GM12878 (cell line): ENCODE measurements around the gene KANSL3. TPM values are rescaled to one million over a fixed set of nuclear protein-coding genes. Genes with fewer than 3 reads are reported as not detected.

Source experiments
- ATAC-seq: fragments of 200-7000 bp; cut with Tn5 transposase; 3 replicates; pipeline ENCODE4 v1.9.1; 2020; ENCODE audit warnings: mild to moderate bottlenecking, moderate library complexity
- BruUV-seq: library from RNA; stranded (reverse); fragments of 400-500 nt; replicated peaks from 2 replicates; lab custom pipeline; 2021; lab: Mats Ljungman, UMichigan
- CTCF ChIA-PET: fragments of 300-600 bp; sonication (Branson Sonifier 250); formaldehyde crosslinking; extraction: SDS; loops from one replicate; lab custom pipeline; 2021; ENCODE audit warnings: inconsistent platforms; lab: Yijun Ruan, JAX
- POLR2A ChIA-PET: fragments of 350-600 bp; formaldehyde crosslinking; extraction: SDS; loops from one replicate; lab custom pipeline; 2021; ENCODE audit warnings: inconsistent platforms; lab: Charles Lee
- RAD21 ChIA-PET: fragments of 300-600 bp; sonication (Branson Sonifier 250); formaldehyde crosslinking; loops from one replicate; lab custom pipeline; 2023; ENCODE audit warnings: antibody characterized with exemption; ENCODE audit not compliant: unreplicated experiment; lab: Charles Lee
- SMC1A ChIA-PET: fragments of 300-600 bp; sonication (Branson Sonifier 250); formaldehyde crosslinking; loops from one replicate; lab custom pipeline; 2023; ENCODE audit not compliant: unreplicated experiment, uncharacterized antibody; lab: Charles Lee
- DNase-seq: peaks from one replicate; pipeline ENCODE4 v3.0.0-alpha.2; 2011; ENCODE audit warnings: low read depth, low spot score
- FAIRE-seq: peaks from 3 replicates; lab custom pipeline; 2011; peaks lifted over from hg19 to GRCh38; lab: Jason Lieb, UNC
- H2AFZ ChIP-seq: 2 replicates; pipeline ENCODE4 v1.6.0; 2011; ENCODE audit warnings: low read depth, low read length, control low read depth; ENCODE audit not compliant: control insufficient read depth
- H3K27ac ChIP-seq: 2 replicates; pipeline ENCODE4 v1.5.1; 2011; ENCODE audit warnings: control low read depth; ENCODE audit not compliant: control insufficient read depth, insufficient read depth
- H3K27me3 ChIP-seq, 2 experiments: replicated peaks in 1 of 2; 2 replicates each; pipeline versions ENCODE4 v1.6.0 to v1.6.1; 2011; ENCODE audit warnings: low read length in 1 of 2; ENCODE audit not compliant: control insufficient read depth in 2 of 2, insufficient read depth in 2 of 2
- H3K36me3 ChIP-seq, 2 experiments: 2 replicates each; pipeline ENCODE4 v1.5.1; 2011; ENCODE audit warnings: low read length in 1 of 2; ENCODE audit not compliant: control insufficient read depth in 2 of 2, insufficient read depth in 2 of 2
- H3K4me1 ChIP-seq: 2 replicates; pipeline ENCODE4 v1.6.1; 2011; ENCODE audit warnings: mild to moderate bottlenecking, low read length, moderate library complexity, mixed read lengths; ENCODE audit not compliant: control insufficient read depth, insufficient read depth
- H3K4me2 ChIP-seq: 2 replicates; pipeline ENCODE4 v1.6.0; 2011; ENCODE audit warnings: control low read depth; ENCODE audit not compliant: control insufficient read depth, insufficient read depth
- H3K4me3 ChIP-seq: fragments of 200-600 bp; sonication (generic); 2 replicates; pipeline ENCODE4 v1.5.1; 2016
- H3K79me2 ChIP-seq: 2 replicates; pipeline ENCODE4 v1.6.0; 2011; ENCODE audit warnings: low read length; ENCODE audit not compliant: control insufficient read depth, insufficient read depth
- H3K9ac ChIP-seq: 2 replicates; pipeline ENCODE4 v1.8.0; 2011; ENCODE audit warnings: low read length, control low read depth, mixed read lengths; ENCODE audit not compliant: control insufficient read depth, insufficient read depth
- H3K9me3 ChIP-seq: replicated peaks from 3 replicates; pipeline ENCODE4 v1.5.1; 2011; ENCODE audit warnings: mild to moderate bottlenecking, low read length; ENCODE audit not compliant: control insufficient read depth, insufficient read depth
- H4K20me1 ChIP-seq: 2 replicates; pipeline ENCODE4 v1.6.0; 2011; ENCODE audit not compliant: control insufficient read depth, insufficient read depth
- BHLHE40 ChIP-seq, 2 experiments: fragments of 450-650 bp in 1 of 2; IDR thresholded peaks; 2 replicates each; pipeline ENCODE4 v1.6.1; 2011 to 2017; ENCODE audit warnings: low read depth in 2 of 2, borderline replicate concordance in 1 of 2, improper control_type of control experiment in 1 of 2, low read length in 1 of 2, mild to moderate bottlenecking in 1 of 2
- CHD2 ChIP-seq: IDR thresholded peaks from 2 replicates; pipeline ENCODE4 v1.6.1; 2011; ENCODE audit warnings: low read depth, low read length, improper control_type of control experiment, borderline replicate concordance
- HDGF ChIP-seq: fragments of 450-650 bp; IDR thresholded peaks from 2 replicates; pipeline ENCODE4 v1.6.1; 2016; ENCODE audit warnings: antibody characterized with exemption
- KDM1A ChIP-seq: fragments of 200-600 bp; sonication (generic); IDR thresholded peaks from 2 replicates; pipeline ENCODE4 v1.6.1; 2016; ENCODE audit warnings: borderline replicate concordance
- MTA2 ChIP-seq: fragments of 450-650 bp; IDR thresholded peaks from 2 replicates; pipeline ENCODE4 v1.6.1; 2016; ENCODE audit warnings: low read depth, mild to moderate bottlenecking, moderate library complexity
- NFIC ChIP-seq: IDR thresholded peaks from 2 replicates; pipeline ENCODE4 v1.6.1; 2012; ENCODE audit warnings: low read depth, mild to moderate bottlenecking, inconsistent platforms, low read length, moderate library complexity
- NR2C2 ChIP-seq: IDR thresholded peaks from 2 replicates; pipeline ENCODE4 v1.6.1; 2011; ENCODE audit warnings: borderline replicate concordance, low read depth; ENCODE audit not compliant: control insufficient read depth, insufficient read length
- NRF1 ChIP-seq: conservative IDR thresholded peaks from 2 replicates; pipeline ENCODE4 v1.6.1; 2011; ENCODE audit warnings: mild to moderate bottlenecking, low read depth, low read length, improper control_type of control experiment
- PAX8 ChIP-seq: fragments of 450-650 bp; IDR thresholded peaks from 2 replicates; pipeline ENCODE4 v1.6.1; 2017; ENCODE audit warnings: mild to moderate bottlenecking, moderate library complexity
- SMC3 ChIP-seq: IDR thresholded peaks from 2 replicates; pipeline ENCODE4 v1.6.1; 2011; ENCODE audit warnings: low read length, improper control_type of control experiment, borderline replicate concordance
- WGBS: methylation state at CpG from one replicate; pipeline ENCODE4 v1.1.6; 2016; ENCODE audit warnings: low lambda C conversion rate; ENCODE audit not compliant: insufficient replicate concordance, insufficient coverage; ENCODE audit errors: missing lambda C conversion rate; 5-methylcytosine and 5-hydroxymethylcytosine counted together
- in situ Hi-C: fragments of 300-500 bp; cut with MboI; formaldehyde crosslinking; loops from 9 replicates; pipeline ENCODE4 v1.14.3; 2018; ENCODE audit warnings: mixed read lengths
- intact Hi-C: fragments of 100-400 bp; cut with micrococcal nuclease; formaldehyde crosslinking; loops from one replicate; pipeline ENCODE4 v1.14.2; 2022; ENCODE audit not compliant: unreplicated experiment
- polyA plus RNA-seq, 11 experiments: library from polyadenylated mRNA; depleted of rRNA in 4 of 11; unstranded in 6 of 11; stranded (reverse) in 5 of 11; fragments of >200 nt; fragmentation: Nextera tagmentation in 4 of 11; fragmentation: Illumina TruSeq in 1 of 11; extraction: Ambion mirVana in 4 of 11; extraction: Trizol in 1 of 11; gene quantifications; 1 replicate in 1 of 11; 2 replicates in 10 of 11; pipeline versions ENCODE4 v1.2.1 to v1.2.3, GENCODE V29; 2011 to 2016; ENCODE audit warnings: inconsistent platforms in 2 of 11, missing spikeins in 2 of 11, low read depth in 1 of 11
- total RNA-seq, 4 experiments: library from RNA; depleted of rRNA in 3 of 4; stranded (reverse); fragments of >200 nt in 3 of 4; fragmentation: Illumina TruSeq in 1 of 4; extraction: Trizol in 1 of 4; gene quantifications; 2 replicates each; pipeline versions ENCODE4 v1.2.1 to v1.2.3, GENCODE V29; 2013 to 2021
- TF ChIP-seq, protein P1 (sequence below): fragments of 450-650 bp; IDR thresholded peaks from 2 replicates; pipeline ENCODE4 v1.6.1; 2017; ENCODE audit warnings: mild to moderate bottlenecking, moderate library complexity
- TF ChIP-seq, protein P2 (sequence below): IDR thresholded peaks from 2 replicates; pipeline ENCODE4 v1.6.1; 2011; ENCODE audit warnings: borderline replicate concordance, low read depth, mild to moderate bottlenecking, moderate library complexity, low read length; ENCODE audit not compliant: insufficient read depth, poor library complexity, severe bottlenecking

The KANSL3 gene
- total and polyA plus RNA-seq, 10 of the 15 experiments (the other 5 are each of a cell fraction or from before 2014, with no cell fraction given): 5.6 to 25.9 (median 16.7) TPM

DNA sequence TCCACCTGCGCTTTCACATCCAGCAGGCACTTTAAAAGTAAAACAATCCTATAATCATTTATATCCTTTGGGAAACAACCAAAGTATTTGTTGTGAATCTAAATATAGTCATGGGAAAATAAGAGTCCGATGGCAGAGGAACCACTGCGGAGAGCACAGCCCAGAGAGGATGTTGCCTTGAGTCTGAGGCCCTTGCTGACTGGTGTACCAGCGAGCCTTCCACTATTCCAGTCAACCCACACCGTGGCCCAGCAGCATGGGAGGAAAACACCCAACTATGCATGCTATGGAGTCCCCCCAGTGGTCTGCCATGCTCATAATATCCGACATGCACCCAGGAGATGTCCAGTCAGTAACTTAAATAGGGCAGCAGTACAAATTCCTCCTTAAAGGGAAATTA, 21.6 kb downstream of the KANSL3 start:
- CTCF ChIA-PET: no interaction called here
- no peak overlapping the region for H3K27ac ChIP-seq
- no peak for FAIRE-seq
- H2AFZ ChIP-seq: no peak overlapping the region
- no peaks in the 10 kb centered on the region for H3K79me2 ChIP-seq
- no peak for ATAC-seq
- no peak overlapping the region for H3K4me2 ChIP-seq
- peaks cover 11 to 20% of the 10 kb centered on the region in 2 experiments; a peak in 3 of 4 replicates for H3K36me3 ChIP-seq
- TF ChIP-seq, protein P1, sequence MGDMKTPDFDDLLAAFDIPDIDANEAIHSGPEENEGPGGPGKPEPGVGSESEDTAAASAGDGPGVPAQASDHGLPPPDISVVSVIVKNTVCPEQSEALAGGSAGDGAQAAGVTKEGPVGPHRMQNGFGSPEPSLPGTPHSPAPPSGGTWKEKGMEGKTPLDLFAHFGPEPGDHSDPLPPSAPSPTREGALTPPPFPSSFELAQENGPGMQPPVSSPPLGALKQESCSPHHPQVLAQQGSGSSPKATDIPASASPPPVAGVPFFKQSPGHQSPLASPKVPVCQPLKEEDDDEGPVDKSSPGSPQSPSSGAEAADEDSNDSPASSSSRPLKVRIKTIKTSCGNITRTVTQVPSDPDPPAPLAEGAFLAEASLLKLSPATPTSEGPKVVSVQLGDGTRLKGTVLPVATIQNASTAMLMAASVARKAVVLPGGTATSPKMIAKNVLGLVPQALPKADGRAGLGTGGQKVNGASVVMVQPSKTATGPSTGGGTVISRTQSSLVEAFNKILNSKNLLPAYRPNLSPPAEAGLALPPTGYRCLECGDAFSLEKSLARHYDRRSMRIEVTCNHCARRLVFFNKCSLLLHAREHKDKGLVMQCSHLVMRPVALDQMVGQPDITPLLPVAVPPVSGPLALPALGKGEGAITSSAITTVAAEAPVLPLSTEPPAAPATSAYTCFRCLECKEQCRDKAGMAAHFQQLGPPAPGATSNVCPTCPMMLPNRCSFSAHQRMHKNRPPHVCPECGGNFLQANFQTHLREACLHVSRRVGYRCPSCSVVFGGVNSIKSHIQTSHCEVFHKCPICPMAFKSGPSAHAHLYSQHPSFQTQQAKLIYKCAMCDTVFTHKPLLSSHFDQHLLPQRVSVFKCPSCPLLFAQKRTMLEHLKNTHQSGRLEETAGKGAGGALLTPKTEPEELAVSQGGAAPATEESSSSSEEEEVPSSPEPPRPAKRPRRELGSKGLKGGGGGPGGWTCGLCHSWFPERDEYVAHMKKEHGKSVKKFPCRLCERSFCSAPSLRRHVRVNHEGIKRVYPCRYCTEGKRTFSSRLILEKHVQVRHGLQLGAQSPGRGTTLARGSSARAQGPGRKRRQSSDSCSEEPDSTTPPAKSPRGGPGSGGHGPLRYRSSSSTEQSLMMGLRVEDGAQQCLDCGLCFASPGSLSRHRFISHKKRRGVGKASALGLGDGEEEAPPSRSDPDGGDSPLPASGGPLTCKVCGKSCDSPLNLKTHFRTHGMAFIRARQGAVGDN: no peak
- TF ChIP-seq HDGF (no peak), NRF1 (no peak), NFIC (no peak), NR2C2 (no peak), MTA2 (no peak), KDM1A (no peak), PAX8 (no peak), SMC3 (no peak), BHLHE40 (IDR thresholded peaks at IDR 0.05; ENCODE audit: borderline replicate concordance in 1 of 2, low read depth in 2 of 2, low read length in 1 of 2) (no peak), CHD2 (no peak)
- TF ChIP-seq, protein P2, sequence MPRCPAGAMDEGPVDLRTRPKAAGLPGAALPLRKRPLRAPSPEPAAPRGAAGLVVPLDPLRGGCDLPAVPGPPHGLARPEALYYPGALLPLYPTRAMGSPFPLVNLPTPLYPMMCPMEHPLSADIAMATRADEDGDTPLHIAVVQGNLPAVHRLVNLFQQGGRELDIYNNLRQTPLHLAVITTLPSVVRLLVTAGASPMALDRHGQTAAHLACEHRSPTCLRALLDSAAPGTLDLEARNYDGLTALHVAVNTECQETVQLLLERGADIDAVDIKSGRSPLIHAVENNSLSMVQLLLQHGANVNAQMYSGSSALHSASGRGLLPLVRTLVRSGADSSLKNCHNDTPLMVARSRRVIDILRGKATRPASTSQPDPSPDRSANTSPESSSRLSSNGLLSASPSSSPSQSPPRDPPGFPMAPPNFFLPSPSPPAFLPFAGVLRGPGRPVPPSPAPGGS: no peak
- no peaks in the 10 kb centered on the region for H3K4me1 ChIP-seq
- H4K20me1 ChIP-seq: no peaks in the 10 kb centered on the region
- no TSS peak for BruUV-seq
- SMC1A ChIA-PET: interaction anchor here (0.8 kb wide), 1 partner anchor 14 kb away, joined by 3 read pairs; no protein-coding TSS in a partner anchor
- in situ Hi-C loops (no loop called here), intact Hi-C loops (no loop called here)
- H3K4me3 ChIP-seq: no peak overlapping the region
- RAD21 ChIA-PET: no interaction called here
- no peaks in the 10 kb centered on the region for H3K9me3 ChIP-seq
- no peaks in the 10 kb centered on the region for H3K27me3 ChIP-seq
- H3K9ac ChIP-seq: no peak overlapping the region
- POLR2A ChIA-PET: no interaction called here
- no peak for DNase-seq
- WGBS: 92% methylated on average over 6 of the region's 6 CpGs
